ENCODE measurements around the gene CDKN1C.

CDKN1C gene

GRCh38 chr11:2885678-2886081, at the start of gene CDKN1C:
TSS of gene CDKN1C (minus strand) at chr11:2885775. CDS start at chr11:2885456, 319 bp downstream.
- DNase-seq: peak; percentile 96

DNA sequence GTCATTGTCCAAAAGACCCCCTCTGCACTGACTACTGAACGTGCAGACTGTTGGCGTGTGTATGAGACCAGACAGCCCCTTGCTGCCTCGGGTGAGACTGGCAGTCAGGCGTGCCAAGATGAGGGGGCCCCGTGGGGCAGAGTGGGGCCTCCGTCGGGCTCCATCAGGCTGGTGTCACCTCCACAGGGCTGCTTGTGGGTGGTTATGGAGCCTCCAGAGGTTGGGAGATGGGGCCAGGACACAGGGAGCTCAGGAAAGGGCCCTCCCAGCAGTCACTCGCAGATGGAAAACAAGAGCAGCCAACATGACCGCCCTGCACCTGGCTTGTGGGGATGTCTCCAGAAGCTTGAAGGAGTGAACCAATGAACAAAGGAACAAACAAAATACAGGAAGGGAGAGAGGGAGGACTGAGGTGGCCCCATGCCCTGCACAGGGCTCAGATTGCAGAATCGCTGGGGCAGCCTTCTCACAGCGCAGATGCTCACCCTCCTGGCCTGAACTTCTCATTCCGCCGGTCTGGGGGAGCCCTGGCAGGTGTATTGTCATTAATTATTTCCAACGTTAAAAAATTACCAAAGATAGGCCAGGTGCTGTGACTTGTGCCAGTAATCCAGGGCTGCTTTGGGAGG, 49.1 kb upstream of the CDKN1C start:
- DNase-seq: no peak

DNA sequence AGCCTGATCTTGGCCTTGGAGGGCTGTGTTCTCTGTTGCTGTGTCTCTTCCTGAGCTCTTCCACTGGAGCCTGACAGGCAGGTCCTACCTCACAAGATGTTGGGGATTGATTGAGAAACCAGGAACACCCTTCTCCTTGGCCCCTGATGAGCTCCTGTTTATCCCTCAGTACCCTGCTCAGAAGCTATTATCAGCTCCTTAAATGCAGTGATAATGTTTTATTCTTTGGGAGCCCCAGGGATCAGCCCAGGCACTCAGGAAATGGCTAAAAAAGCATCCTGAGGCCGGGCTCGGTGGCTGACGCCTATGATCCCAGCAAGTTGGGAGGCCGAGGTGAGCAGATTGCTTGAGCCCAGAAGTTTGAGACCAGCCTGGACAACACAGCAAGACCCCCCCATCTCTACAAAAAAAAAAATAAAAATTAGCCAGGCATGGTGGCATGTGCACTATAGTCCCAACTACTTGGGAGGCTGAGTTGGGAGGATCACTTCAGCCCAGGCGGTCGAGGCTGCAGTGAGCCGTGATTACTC, 48.5 kb upstream of the CDKN1C start:
- DNase-seq: no peak

GRCh38 chr11:2933375-2934020, 47.9 kb upstream of the CDKN1C start:
- DNase-seq: no peak

DNA sequence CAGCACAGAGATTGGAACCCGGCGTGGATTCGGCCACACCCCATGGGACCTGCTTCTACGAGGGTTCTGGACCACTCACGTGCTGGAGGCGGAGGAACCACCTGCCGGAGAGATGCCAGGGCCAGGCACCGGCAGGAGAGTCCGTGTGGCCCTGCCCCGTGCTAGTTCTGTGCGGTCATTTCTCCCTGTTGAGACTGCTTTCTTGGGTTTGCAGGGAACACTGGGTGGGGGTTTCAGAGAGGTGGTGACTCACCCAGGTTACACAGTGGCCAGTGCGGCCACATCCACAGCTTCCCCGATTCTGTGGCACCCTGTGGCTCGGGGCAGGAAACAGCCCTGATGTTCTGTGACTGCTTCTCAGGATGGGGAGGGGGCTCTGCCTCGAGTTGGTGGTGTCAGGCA, 47.3 kb upstream of the CDKN1C start:
- no peak for DNase-seq

DNA sequence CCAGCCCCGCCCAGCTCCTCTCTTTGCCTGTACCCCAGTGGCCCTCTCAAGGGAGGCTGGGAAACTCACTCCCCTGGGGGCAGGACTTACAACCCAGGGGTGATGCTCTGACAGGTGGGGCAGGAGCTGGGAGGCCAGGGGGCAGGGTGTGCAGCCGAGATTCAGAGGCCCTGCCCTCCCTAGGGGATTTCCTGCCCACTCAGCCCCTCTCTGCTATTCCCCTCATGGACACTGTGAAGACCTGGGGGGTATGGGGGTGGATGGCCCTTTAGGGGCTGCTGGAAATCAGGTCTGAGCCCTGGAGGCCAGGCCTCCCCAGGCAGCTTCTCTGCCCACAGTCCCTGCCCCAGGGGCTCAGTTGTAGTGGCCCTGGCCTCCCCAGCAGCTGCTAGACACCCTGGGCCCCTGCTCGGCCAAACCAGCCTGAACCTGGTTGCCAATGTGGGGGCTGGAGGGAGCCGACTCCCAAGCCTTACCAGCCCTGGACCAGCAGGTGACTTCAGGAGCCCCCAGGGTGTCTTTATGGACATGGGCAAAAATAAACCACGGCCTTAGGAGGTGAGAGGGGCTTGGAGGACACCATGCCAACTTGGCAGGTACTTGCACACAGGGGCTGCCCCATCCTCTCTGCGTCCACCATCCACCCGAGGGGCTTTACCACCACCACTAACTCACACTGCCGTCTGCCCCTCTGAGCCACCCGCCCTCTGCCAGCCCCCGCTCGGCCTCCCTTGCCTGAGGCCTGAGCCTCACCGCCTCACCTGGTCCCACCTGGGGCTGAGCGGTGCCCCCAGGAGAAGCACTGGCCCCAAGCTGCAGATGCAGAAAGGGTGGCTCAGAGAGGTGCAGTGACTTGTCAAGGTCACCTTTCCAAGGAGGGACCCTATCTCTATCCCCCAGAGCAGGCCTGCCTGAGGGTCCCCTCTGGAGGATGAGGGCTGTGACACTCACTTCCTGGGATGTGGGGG, 46.5 kb upstream of the CDKN1C start:
- DNase-seq: no peak

DNA sequence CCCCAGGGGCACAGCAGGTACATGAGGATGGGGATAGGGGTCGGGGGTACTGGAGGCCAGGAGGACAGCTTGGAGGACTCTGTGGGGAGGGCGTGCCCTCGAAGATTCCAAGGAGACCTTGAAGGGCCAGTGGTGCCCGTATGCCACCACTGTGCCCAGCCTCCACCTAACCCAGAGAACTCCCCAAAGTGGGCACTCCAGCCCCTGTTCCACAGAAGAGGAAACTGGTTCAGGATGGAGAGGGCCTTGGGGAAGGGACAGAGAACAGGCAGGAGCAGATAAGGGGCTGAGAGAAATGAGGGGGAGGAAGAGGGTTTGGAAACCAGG, 45.8 kb upstream of the CDKN1C start:
- DNase-seq: no peak

- DNase-seq: no peak
These were observed 45.3 kb upstream of the CDKN1C start for GRCh38 chr11:2930704-2931419.

- no peak for DNase-seq
These were observed 44.6 kb upstream of the CDKN1C start for GRCh38 chr11:2929950-2930703.

DNA sequence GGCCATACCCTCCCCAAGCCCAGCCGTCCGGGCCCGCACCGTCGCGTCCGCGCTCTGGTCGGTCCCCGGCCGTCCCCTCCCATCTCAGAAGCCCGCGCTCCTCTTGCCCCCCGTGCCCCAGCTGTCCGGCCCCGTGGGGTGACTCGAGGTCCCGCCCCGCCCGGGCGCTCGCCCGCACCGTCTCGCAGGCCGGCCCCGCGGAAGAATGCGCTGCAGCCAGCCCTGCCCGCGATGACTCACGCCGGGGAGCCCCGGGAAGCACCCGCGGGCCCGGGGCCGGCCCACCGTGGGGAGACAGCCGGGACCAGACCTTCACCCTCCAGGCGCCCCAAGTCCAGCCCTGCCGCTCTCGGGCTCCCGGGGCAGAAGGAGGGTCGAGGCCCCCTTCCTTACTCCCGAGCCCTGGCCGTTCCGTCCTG, 44.0 kb upstream of the CDKN1C start:
- no peak for DNase-seq

- no peak for DNase-seq
These were observed 43.3 kb upstream of the CDKN1C start, which contains the start of gene PHLDA2 for GRCh38 chr11:2928605-2929530. TSS of gene PHLDA2 (minus strand) at chr11:2929420. CDS start at chr11:2929364, 56 bp downstream.

- no peak for DNase-seq
These were observed 42.5 kb upstream of the CDKN1C start for GRCh38 chr11:2927851-2928604.

- no peak for DNase-seq
These were observed 41.7 kb upstream of the CDKN1C start for GRCh38 chr11:2927121-2927800.

DNA sequence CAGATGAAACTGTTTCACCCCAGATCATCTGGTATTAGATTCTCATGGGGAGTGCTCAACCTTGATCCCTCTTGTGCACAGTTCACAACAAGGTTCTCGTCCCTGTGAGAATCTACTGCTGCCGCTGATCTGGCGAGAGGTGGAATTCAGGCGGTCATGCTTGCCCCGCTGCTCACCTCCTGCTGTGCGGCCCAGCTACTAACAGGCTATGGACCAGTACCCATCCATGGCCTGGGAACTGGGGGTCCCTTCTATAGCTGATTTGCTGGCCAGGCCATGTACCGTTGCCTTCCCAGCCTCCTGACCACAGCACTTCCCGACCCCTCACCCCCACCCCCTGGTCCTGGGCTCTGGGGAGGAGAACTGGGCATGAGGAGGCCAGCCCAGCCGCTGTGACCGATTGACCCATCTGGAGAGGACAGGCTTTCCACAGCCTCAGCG, 41.1 kb upstream of the CDKN1C start:
- DNase-seq: no peak

DNA sequence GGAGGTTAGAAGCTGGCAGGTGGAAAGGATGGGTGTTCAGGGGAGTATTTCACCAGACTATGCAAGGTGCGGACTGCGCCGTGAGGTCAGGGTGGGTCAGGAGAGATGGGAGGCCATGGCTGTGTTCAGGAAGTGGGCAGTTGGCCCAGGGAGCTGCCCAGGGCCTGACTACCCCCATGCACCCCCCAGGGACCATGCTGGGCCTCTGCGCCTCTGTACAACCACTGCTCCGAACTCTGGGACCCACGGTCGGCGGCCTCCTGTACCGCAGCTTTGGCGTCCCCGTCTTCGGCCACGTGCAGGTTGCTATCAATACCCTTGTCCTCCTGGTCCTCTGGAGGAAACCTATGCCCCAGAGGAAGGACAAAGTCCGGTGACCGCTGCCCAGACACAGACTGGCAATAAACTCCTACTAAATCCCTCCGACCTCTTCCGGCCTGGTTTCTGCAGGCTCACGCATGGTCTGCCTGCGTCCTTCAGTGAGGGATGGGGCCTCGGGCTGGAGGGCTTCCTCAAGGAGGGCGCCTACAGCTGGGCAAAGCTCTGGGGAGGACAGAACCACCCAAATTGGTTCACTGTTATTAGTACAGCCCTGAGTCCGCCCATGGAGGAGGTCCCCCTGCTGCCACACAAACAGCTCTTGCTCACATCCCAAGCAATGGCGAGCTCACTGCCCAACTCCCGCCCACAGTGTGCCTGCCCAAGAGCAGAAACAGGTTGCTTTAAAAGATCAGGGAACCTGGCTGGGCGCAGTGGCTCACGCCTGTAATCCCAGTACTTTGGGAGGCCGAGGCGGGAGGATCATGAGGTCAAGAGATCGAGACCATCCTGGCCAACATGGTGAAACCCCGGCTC, 39.5 kb upstream of the CDKN1C start:
- no peak for DNase-seq

DNA sequence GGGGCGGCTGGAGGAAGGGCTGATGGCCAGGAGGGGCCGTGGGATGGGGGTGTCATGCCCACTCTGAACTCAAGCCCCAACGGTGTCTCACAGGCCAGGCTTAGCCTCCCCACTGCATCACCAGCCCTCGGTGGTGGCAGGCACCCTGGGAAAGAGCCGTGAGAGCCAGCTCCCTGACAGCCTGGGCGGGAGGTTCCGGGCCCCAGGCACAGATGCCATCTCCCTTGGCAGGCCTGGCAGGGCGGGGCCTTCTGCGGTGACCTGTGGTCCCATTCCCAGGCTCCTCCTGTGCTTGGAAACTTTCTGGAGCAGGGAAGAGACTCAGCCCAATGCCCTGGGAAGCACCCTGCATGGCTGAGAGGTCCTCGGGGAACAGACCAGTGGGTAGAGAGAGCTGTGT, 38.8 kb upstream of the CDKN1C start:
- no peak for DNase-seq

GRCh38 chr11:2923446-2924375, 38.1 kb upstream of the CDKN1C start:
- no peak for DNase-seq

Measured in right forelimb (tissue), 1 donor.